Right lobe of liver (tissue), 6 donors: ENCODE measurements around the gene DNAH8. TPM values are rescaled to one million over a fixed set of nuclear protein-coding genes. Genes with fewer than 3 reads are reported as not detected.

Experiments used
- ATAC-seq, 4 donors: fragments of 200-7000 bp; cut with Tn5 transposase; one replicate each; pipeline ENCODE4 v1.9.1; 2020; ENCODE audit warnings: mild to moderate bottlenecking in 4 of 4, moderate library complexity in 4 of 4
- DNase-seq, 3 donors: peaks; one replicate each; pipeline ENCODE4 v3.0.0-alpha.2; 2020
- H3K27ac ChIP-seq, 3 donors: fragments of 200-600 bp; one replicate each; pipeline ENCODE4 v1.8.0; 2022
- H3K27me3 ChIP-seq, 2 donors: fragments of 200-600 bp; one replicate each; pipeline ENCODE4 v1.8.0; 2022
- H3K36me3 ChIP-seq, 4 donors: fragments of 200-600 bp; sonication (generic) in 1 of 4; one replicate each; pipeline versions ENCODE4 v1.5.1 to v1.8.0; 2017 to 2022; ENCODE audit warnings: control low read depth in 1 of 4
- H3K4me1 ChIP-seq, 4 donors: fragments of 200-600 bp; sonication (generic) in 1 of 4; one replicate each; pipeline versions ENCODE4 v1.5.1 to v1.8.0; 2017 to 2022; ENCODE audit warnings: control low read depth in 1 of 4
- H3K4me3 ChIP-seq, 3 donors: fragments of 200-600 bp; one replicate each; pipeline ENCODE4 v1.8.0; 2022
- H3K9me3 ChIP-seq, 4 donors: fragments of 200-600 bp; sonication (generic) in 1 of 4; one replicate each; pipeline versions ENCODE4 v1.5.1 to v1.8.0; 2017 to 2022; ENCODE audit warnings: control low read depth in 1 of 4
- POLR2A ChIP-seq: fragments of 450-650 bp; IDR thresholded peaks from one replicate; pipeline ENCODE4 v1.6.1; 2017; ENCODE audit warnings: antibody characterized with exemption, mild to moderate bottlenecking
- WGBS: methylation state at CpG from one replicate; pipeline ENCODE4 v1.1.6; 2018; ENCODE audit warnings: low coverage, low lambda C conversion rate; ENCODE audit not compliant: insufficient coverage; ENCODE audit errors: missing lambda C conversion rate; 5-methylcytosine and 5-hydroxymethylcytosine counted together
- intact Hi-C, 2 donors: fragments of 100-400 bp; cut with DNase I; formaldehyde crosslinking; loops; one replicate each; pipeline versions ENCODE4 v1.11.2 to v1.14.1; 2022
- total RNA-seq, 6 experiments: library from RNA; depleted of rRNA in 2 of 6; stranded (reverse); fragments of >200 nt in 2 of 6; fragmentation: NEBNext Ultra II Directional in 3 of 6; extraction: Animal tissue kit (Norgen Biotek cat#: 25700) in 3 of 6; gene quantifications; one replicate each; pipeline versions ENCODE4 v1.1.0 to v1.2.4, GENCODE V29; 2016 to 2023
- TF ChIP-seq, protein P1 (sequence below), 4 donors: fragments of 200-600 bp in 3 of 4; fragments of 450-650 bp in 1 of 4; IDR thresholded peaks; one replicate each; pipeline versions ENCODE4 v1.5.1 to v1.8.0; 2016 to 2022; ENCODE audit warnings: antibody characterized with exemption in 4 of 4, mild to moderate bottlenecking in 2 of 4
- donor health status: DM: no; HTN: yes; CAD: no.
- donor health status: DM: no; HTN: no; CAD: no.
- donor health status: DM: no; HTN: no; CAD: no.
- donor health status: DM: no; HTN: yes; CAD: no.
- donor health status: DM: no; HTN: yes; CAD: no.

The DNAH8 gene
- total RNA-seq, 6 experiments from 2014 or later = 0.02 TPM; not detected in 5

DNA sequence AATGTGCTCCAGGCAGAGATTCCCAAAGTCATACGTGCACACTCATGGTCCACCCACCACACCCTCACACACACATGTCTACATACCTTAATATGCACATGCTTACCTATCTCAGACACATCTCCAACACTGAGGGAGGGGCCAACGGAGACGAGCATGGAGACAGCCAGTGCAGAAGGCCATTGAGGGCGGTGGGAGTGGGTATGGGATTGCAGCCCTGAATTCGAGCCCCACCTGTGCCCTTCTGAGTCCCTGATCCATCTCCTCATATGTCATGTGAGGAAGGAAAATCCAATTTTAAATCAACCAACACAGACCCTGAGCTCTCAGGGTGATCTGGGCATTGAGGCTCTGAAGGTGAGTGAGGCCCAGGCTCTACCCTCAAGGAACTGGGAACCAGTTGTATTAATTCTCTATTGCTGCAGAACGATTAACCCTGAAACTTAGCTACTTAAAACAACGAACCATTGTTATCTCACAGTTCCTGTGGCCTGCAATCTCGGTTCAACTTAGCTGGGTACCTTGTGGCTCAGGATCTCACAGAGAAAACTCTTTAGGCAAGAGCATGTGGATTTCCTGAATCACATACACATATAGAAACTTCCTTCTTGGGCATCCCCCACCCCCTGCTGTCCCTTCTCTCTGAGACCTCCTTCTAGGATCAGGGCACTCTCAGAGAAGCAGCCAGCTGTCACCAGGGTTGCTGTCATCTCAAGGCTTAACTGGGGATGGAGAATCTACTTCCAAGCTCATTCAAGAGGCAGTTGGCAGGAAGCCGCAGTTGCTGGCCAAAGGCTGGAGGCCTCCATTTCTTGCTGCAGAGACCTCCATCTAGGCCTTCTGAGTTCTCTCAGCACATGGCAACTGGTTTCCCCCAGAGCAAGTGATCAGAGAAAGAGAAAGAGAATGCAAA is 361.8 kb downstream of the DNAH8 start:
- no peaks in the 10 kb centered on the region for H3K9me3 ChIP-seq
- WGBS = 79% methylated on average over 9 of the region's 9 CpGs
- no peak for TF ChIP-seq POLR2A
- TF ChIP-seq, protein P1, sequence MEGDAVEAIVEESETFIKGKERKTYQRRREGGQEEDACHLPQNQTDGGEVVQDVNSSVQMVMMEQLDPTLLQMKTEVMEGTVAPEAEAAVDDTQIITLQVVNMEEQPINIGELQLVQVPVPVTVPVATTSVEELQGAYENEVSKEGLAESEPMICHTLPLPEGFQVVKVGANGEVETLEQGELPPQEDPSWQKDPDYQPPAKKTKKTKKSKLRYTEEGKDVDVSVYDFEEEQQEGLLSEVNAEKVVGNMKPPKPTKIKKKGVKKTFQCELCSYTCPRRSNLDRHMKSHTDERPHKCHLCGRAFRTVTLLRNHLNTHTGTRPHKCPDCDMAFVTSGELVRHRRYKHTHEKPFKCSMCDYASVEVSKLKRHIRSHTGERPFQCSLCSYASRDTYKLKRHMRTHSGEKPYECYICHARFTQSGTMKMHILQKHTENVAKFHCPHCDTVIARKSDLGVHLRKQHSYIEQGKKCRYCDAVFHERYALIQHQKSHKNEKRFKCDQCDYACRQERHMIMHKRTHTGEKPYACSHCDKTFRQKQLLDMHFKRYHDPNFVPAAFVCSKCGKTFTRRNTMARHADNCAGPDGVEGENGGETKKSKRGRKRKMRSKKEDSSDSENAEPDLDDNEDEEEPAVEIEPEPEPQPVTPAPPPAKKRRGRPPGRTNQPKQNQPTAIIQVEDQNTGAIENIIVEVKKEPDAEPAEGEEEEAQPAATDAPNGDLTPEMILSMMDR (IDR thresholded peaks at IDR 0.05) = no peak
- intact Hi-C loops = loop anchor here in 1 of 2 donors (10.0 kb wide), 1 partner anchor 92 kb away; no protein-coding TSS in a partner anchor
- H3K4me3 ChIP-seq = no peak overlapping the region
- no peaks in the 10 kb centered on the region for H3K27me3 ChIP-seq
- H3K27ac ChIP-seq = no peak overlapping the region
- DNase-seq (no peak), ATAC-seq (no peak)
- H3K36me3 ChIP-seq = no peaks in the 10 kb centered on the region
- no peaks in the 10 kb centered on the region for H3K4me1 ChIP-seq

DNA sequence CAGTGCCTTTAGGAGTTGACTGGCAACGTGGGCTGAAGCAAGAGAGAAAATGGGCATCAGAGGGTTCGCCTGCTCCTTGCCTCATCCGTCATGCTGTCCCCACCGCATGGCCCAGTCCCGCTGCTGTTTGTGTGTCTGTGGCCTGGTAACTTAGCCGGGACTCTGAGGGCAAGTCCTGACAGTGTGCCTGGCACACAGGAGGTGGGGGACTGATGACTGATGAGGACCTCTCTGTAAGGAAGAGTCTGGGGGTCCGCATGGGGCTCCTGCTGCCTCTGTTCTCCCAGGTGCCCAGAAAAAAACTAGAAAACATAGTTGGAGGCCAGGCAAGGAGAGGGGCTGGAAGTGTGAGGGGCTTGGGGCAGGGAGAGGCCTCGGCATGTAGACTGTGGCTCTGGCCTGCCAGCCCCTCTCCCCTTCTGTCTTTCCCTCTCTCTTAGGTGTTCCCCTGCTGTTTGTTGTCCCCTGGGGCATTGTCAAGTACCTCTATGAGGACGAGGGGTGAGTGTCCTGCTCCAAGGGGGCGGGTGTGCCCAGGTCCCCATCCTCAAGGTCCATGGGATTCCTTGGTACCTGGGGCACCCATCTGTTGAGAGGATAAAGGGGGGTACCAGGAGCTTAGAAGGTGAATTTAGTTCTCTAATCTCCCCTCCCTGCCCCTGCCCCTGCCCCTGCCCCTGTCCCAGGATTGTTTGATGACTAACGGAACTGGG is 362.9 kb downstream of the DNAH8 start:
- Histone ChIP-seq H3K36me3 (no peaks in the 10 kb centered on the region), H3K27ac (no peak overlapping the region), H3K9me3 (no peaks in the 10 kb centered on the region), H3K4me3 (no peak overlapping the region), H3K27me3 (no peaks in the 10 kb centered on the region), H3K4me1 (no peaks in the 10 kb centered on the region)
- no peak for ATAC-seq
- WGBS = 90% methylated on average over 8 of the region's 11 CpGs
- DNase-seq = no peak
- TF ChIP-seq, protein P1 (IDR thresholded peaks at IDR 0.05) = no peak
- TF ChIP-seq POLR2A = no peak
- intact Hi-C loops = loop anchor here in 1 of 2 donors (10.0 kb wide), 1 partner anchor 93 kb away; no protein-coding TSS in a partner anchor

DNA sequence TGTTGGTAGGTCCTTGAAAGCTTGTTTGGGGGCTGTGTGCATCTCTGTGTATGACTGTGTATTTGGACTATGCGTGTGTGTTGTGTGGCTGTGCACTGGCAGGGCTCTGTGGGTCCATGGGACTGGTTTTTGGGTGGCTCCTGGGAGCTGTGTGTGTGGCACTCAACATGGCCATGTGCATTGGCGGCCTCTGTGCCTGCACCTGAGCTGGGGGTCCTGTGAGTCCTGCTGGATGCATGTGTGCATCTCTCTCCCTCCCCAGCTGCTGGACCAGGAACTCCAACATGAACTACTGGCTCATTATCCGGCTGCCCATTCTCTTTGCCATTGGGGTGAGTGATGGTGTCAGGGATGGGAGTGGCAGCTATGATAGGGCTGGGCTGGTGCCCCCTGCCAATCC is 363.6 kb downstream of the DNAH8 start:
- ATAC-seq (no peak), DNase-seq (no peak)
- Histone ChIP-seq H3K9me3 (no peaks in the 10 kb centered on the region), H3K36me3 (no peaks in the 10 kb centered on the region), H3K27ac (no peak overlapping the region), H3K4me1 (no peaks in the 10 kb centered on the region), H3K4me3 (no peak overlapping the region), H3K27me3 (no peaks in the 10 kb centered on the region)
- TF ChIP-seq POLR2A = no peak
- TF ChIP-seq, protein P1 (IDR thresholded peaks at IDR 0.05) = no peak
- WGBS = 83% methylated on average over 1 of the region's 3 CpGs
- intact Hi-C loops = loop anchor here in 1 of 2 donors (10.0 kb wide), 1 partner anchor 94 kb away; no protein-coding TSS in a partner anchor

DNA sequence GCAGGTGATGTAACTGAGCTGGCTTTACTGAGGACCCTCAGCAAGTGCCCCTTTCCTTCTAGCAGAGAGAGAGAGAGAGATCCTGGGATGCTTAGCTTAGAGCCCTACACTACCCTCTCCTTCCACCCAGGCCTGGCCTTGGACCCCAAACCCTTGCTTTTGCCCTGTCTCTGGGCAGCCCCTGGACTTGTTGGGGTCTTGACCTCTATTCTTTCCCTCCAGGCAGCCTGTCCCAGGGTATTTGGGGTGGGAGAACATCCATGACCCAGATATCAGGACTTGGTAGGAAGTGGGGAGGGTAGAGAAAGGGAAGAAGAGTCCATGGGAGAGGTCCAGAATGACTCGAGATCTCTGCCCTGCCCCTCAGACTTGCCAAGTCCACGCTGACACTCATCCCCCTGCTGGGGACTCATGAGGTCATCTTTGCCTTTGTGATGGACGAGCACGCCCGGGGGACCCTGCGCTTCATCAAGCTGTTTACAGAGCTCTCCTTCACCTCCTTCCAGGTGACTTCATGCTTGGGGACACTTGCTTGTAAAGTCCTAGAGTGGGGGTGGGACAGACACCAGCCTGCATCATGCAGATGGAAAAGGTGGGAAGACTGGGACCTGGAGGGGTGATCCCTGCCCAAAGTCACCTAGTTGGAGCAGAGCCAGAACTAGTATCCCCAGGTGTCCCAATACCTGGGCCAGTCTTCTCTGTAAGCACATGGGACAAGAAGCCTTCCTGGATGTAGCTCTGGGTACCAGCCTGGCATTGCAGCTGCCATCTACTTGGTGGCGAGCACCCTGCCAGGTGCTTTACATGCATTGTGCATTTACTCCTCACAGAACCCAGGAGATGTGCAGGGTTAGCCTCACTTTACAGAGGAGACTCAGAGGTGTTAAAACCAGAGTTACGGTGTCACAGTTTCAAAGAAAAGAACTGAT is 364.4 kb downstream of the DNAH8 start:
- intact Hi-C loops = loop anchor here in 1 of 2 donors (10.0 kb wide), 1 partner anchor 95 kb away; no protein-coding TSS in a partner anchor
- TF ChIP-seq POLR2A = no peak
- TF ChIP-seq, protein P1 (IDR thresholded peaks at IDR 0.05) = no peak
- H3K36me3 ChIP-seq = no peaks in the 10 kb centered on the region
- WGBS = 72% methylated on average over 5 of the region's 8 CpGs
- no peak for ATAC-seq
- no peak overlapping the region for H3K27ac ChIP-seq
- H3K9me3 ChIP-seq = no peaks in the 10 kb centered on the region
- H3K4me3 ChIP-seq = no peak overlapping the region
- no peaks in the 10 kb centered on the region for H3K4me1 ChIP-seq
- DNase-seq = no peak
- H3K27me3 ChIP-seq = no peaks in the 10 kb centered on the region
